ENCODE data around the gene SLC9A2.
A peak's percentile ranks its signal among the peaks of the same experiment; 100 is the strongest.

SLC9A2 gene

DNA sequence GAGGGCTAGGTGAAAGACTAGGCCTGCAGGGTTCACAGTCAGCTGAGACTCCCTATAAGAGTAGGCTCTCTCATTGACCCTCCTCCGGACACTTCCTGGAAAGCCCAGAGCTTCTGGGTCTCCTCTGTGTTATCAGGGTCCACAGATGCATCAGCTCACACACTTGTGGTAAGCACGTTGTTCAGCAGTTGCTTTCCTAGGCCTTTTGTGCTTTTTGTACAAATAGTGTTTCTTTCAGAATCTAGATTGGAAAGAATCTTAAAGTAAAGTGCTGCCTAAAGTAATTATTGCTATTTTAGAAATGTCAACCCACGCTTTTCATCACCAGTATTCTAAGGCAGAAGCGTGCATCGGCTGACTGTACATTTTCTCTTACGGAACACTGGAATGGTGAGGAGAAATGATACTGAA, 15.5 kb downstream of the SLC9A2 start:
- TF ChIP-seq CTCF (IDR thresholded peaks at IDR 0.05; ENCODE audit: insufficient read depth, low read depth, low read length, missing control alignments) = no peak
- H3K4me3 ChIP-seq (ENCODE audit: low read depth, low read length) = no peak overlapping the region
- no peak for DNase-seq (ENCODE audit: low read depth)

DNA sequence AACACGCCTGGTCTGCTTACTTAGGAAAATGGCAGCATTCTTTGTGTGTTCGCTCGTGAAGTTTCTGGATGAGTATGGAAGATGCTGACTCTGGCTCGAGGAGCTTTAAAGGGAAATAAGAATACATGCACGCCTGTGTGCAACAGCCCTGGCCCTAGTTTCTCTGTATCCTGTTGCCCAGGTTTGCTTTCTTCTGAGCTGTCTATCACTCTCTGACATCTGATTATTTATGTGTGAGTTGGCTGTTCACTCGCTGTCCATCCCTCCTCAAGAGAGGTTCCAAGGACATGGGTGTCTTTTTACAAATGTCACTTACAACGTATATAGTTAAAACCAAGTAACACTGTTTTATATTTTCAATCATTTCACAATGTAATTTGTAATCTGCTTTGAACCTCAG, 16.0 kb downstream of the SLC9A2 start:
- H3K4me3 ChIP-seq (ENCODE audit: low read depth, low read length) = no peak overlapping the region
- DNase-seq (ENCODE audit: low read depth) = no peak
- no peak for TF ChIP-seq CTCF (IDR thresholded peaks at IDR 0.05; ENCODE audit: insufficient read depth, low read depth, low read length, missing control alignments)

GRCh38 chr2:102636283-102636907, 17.0 kb downstream of the SLC9A2 start:
- DNase-seq (ENCODE audit: low read depth) = no peak
- H3K4me3 ChIP-seq (ENCODE audit: low read depth, low read length) = no peak overlapping the region
- TF ChIP-seq CTCF (IDR thresholded peaks at IDR 0.05; ENCODE audit: insufficient read depth, low read depth, low read length, missing control alignments) = no peak

DNA sequence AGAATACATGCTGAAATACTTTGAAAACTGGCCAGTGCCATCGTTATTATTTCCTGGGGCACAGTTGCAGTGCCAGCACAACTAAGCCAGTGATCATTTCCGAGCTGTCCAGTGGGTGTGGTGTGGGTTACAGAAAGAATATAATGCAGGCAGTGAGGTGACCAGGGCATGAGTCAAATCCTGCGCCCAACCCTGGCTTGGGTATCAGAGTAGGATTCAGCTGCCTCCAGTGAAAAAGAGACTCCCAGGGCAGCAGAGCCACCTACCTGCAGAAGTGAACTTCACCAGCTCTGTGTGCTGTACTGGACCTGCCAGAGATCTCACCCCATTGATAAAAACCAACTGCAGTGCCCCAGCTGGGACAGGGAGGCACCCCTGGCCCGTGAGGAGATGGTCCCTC, 18.0 kb downstream of the SLC9A2 start:
- TF ChIP-seq CTCF (IDR thresholded peaks at IDR 0.05; ENCODE audit: insufficient read depth, low read depth, low read length, missing control alignments) = no peak
- H3K4me3 ChIP-seq (ENCODE audit: low read depth, low read length) = no peak overlapping the region
- DNase-seq (ENCODE audit: low read depth) = no peak

DNA sequence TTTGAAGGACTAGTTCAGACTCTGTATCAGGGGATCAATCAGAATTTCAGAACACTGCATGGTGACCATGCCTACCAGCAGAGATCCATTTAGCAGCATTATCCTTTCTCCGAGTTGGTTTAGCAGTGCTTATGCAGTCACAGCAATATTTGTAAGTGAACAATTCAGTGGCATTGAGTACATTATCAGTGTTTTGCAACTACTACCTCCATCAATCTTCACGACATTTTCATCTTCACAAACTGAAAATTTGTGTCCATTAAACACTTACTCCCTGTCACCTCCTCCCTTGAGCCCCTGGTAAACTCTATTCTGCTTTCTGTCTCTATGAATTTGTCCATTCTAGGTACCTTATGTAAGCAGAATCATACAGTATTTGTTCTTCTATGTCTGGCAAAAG, 20.1 kb downstream of the SLC9A2 start:
- DNase-seq (ENCODE audit: low read depth) = no peak
- no peak for TF ChIP-seq CTCF (IDR thresholded peaks at IDR 0.05; ENCODE audit: insufficient read depth, low read depth, low read length, missing control alignments)

GRCh38 chr2:102652126-102652525, 32.8 kb downstream of the SLC9A2 start:
- TF ChIP-seq CTCF (IDR thresholded peaks at IDR 0.05; ENCODE audit: insufficient read depth, low read depth, low read length, missing control alignments) = no peak
- no peak for DNase-seq (ENCODE audit: low read depth)
- H3K4me3 ChIP-seq (ENCODE audit: low read depth, low read length) = no peak overlapping the region

More for the DNA sequence above, 20.1 kb downstream of the SLC9A2 start:
- H3K4me3 ChIP-seq (ENCODE audit: low read depth, low read length) = no peak overlapping the region

- TF ChIP-seq CTCF (IDR thresholded peaks at IDR 0.05; ENCODE audit: insufficient read depth, low read depth, low read length, missing control alignments) = no peak
- no peak overlapping the region for H3K4me3 ChIP-seq (ENCODE audit: low read depth, low read length)
- peak; percentile 55 for DNase-seq (ENCODE audit: low read depth)
These were observed 38.4 kb downstream of the SLC9A2 start for GRCh38 chr2:102657770-102658169.

All from GM12865 (cell line).